Retinal pigment epithelial cell (primary cell): ENCODE data around the gene LRPAP1.
"Not testable (repeated sequence)": the region's sequence is repeated elsewhere in the genome, so short reads cannot be mapped to it uniquely, and the experiment has no call there.

Source experiments
- DNase-seq: peaks from one replicate; pipeline ENCODE4 v3.0.0-alpha.2; 2010; ENCODE audit warnings: low read depth
- H3K4me3 ChIP-seq: 2 replicates; pipeline ENCODE4 v1.5.1; 2011; ENCODE audit warnings: mild to moderate bottlenecking, low read length, control low read depth, moderate library complexity
- CTCF ChIP-seq: conservative IDR thresholded peaks from 2 replicates; pipeline ENCODE4 v1.5.1; 2011; ENCODE audit warnings: low read depth, low read length, control low read depth, inconsistent platforms

LRPAP1 gene

GRCh38 chr4:3555459-3556070, 23.3 kb upstream of the LRPAP1 start:
- H3K4me3 ChIP-seq, DNase-seq: not testable (repeated sequence)

- not testable (repeated sequence) for H3K4me3 ChIP-seq, DNase-seq
These were observed 19.1 kb upstream of the LRPAP1 start for GRCh38 chr4:3551366-3551765.

GRCh38 chr4:3550792-3551325, 18.6 kb upstream of the LRPAP1 start:
- not testable (repeated sequence) for DNase-seq, H3K4me3 ChIP-seq

GRCh38 chr4:3550041-3550440, 17.8 kb upstream of the LRPAP1 start:
- H3K4me3 ChIP-seq, DNase-seq: not testable (repeated sequence)

GRCh38 chr4:3549694-3550001, 17.4 kb upstream of the LRPAP1 start:
- DNase-seq, H3K4me3 ChIP-seq: not testable (repeated sequence)

GRCh38 chr4:3548991-3549693, 16.9 kb upstream of the LRPAP1 start:
- not testable (repeated sequence) for DNase-seq

GRCh38 chr4:3546721-3547120, 14.5 kb upstream of the LRPAP1 start:
- DNase-seq, H3K4me3 ChIP-seq: not testable (repeated sequence)

More at GRCh38 chr4:3548991-3549693, 16.9 kb upstream of the LRPAP1 start:
- H3K4me3 ChIP-seq, result not testable (repeated sequence)

GRCh38 chr4:3545351-3545750, 13.1 kb upstream of the LRPAP1 start:
- H3K4me3 ChIP-seq, DNase-seq: not testable (repeated sequence)

- H3K4me3 ChIP-seq, DNase-seq: not testable (repeated sequence)
These were observed 12.2 kb upstream of the LRPAP1 start for GRCh38 chr4:3544259-3545025.

GRCh38 chr4:3543415-3543814, 11.2 kb upstream of the LRPAP1 start:
- DNase-seq, H3K4me3 ChIP-seq: not testable (repeated sequence)

- H3K4me3 ChIP-seq, DNase-seq: not testable (repeated sequence)
These were observed 6.7 kb upstream of the LRPAP1 start for GRCh38 chr4:3538906-3539305.

GRCh38 chr4:3535812-3536211, 3.6 kb upstream of the LRPAP1 start:
- not testable (repeated sequence) for H3K4me3 ChIP-seq, DNase-seq

- DNase-seq, result no peak
- TF ChIP-seq CTCF, result no peak
- no peak overlapping the region for H3K4me3 ChIP-seq
These were observed 1.2 kb upstream of the LRPAP1 start for GRCh38 chr4:3533423-3533820.
